GM19351 (cell line): ENCODE measurements around the gene CRIP1.

Source experiments
- ATAC-seq: cut with Tn5 transposase; IDR thresholded peaks from one replicate; pipeline ENCODE4 v1.9.1; 2021; ENCODE audit warnings: mild to moderate bottlenecking, moderate library complexity; ENCODE audit not compliant: unreplicated experiment

The CRIP1 gene

GRCh38 chr14:105486163-105486973 is at the start of gene CRIP1:
CRIP1 (plus strand) TSS chr14:105486886; CDS start chr14:105487260, 374 bp downstream.
- no peak for ATAC-seq

- no peak for ATAC-seq
Observed at GRCh38 chr14:105436891-105437722, 49.6 kb upstream of the CRIP1 start.

- ATAC-seq: no peak
Observed at GRCh38 chr14:105437723-105438500, 48.8 kb upstream of the CRIP1 start.

- no peak for ATAC-seq
Observed at GRCh38 chr14:105439179-105439578, 47.5 kb upstream of the CRIP1 start.

- ATAC-seq: no peak
Observed at GRCh38 chr14:105439710-105440553, 46.8 kb upstream of the CRIP1 start.

GRCh38 chr14:105440554-105440900 is 46.2 kb upstream of the CRIP1 start:
- no peak for ATAC-seq

- ATAC-seq: no peak
Observed at GRCh38 chr14:105440992-105441391, 45.7 kb upstream of the CRIP1 start.

GRCh38 chr14:105442125-105442524 is 44.6 kb upstream of the CRIP1 start:
- ATAC-seq: no peak

- ATAC-seq: no peak
Observed at GRCh38 chr14:105442834-105443233, 43.9 kb upstream of the CRIP1 start.

GRCh38 chr14:105444859-105445258 is 41.8 kb upstream of the CRIP1 start:
- ATAC-seq: no peak

- ATAC-seq: no peak
Observed at GRCh38 chr14:105445290-105445689, 41.4 kb upstream of the CRIP1 start.

GRCh38 chr14:105445901-105446845 is 40.5 kb upstream of the CRIP1 start:
- ATAC-seq: no peak

GRCh38 chr14:105446971-105447370 is 39.7 kb upstream of the CRIP1 start:
- no peak for ATAC-seq

GRCh38 chr14:105447651-105448640 is 38.7 kb upstream of the CRIP1 start:
- ATAC-seq: no peak

GRCh38 chr14:105448706-105449111 is 38.0 kb upstream of the CRIP1 start:
- no peak for ATAC-seq

- ATAC-seq: no peak
Observed at GRCh38 chr14:105449276-105450122, 37.2 kb upstream of the CRIP1 start.

- ATAC-seq: no peak
Observed at GRCh38 chr14:105450123-105450505, 36.6 kb upstream of the CRIP1 start.
